ENCODE measurements around the gene PRRG4. TPM values are rescaled to one million over a fixed set of nuclear protein-coding genes. Genes with fewer than 3 reads are reported as not detected.

PRRG4 gene
- total and polyA plus RNA-seq, 2 of the 4 experiments (the other 2 are of a cell fraction), result not detected

DNA sequence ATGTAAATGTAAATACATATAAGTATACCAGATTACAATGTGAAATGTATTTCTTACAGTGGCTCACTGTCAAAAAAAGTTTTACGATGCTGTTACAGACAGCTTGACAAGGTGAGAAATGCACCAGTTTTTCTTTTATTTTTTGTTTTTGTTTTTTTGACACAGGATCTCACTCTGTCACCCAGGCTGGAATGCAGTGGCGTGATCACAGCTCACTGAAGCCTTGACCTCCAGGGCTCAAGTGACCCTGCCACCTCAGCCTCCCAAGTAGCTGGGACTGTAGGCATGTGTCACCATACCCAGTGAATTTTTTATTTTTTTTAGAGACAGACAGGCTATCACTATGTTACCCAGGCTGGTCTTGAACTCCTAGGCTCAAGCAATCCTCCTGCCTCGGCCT is 44.5 kb upstream of the PRRG4 start:
- Histone ChIP-seq H3K27me3 (ENCODE audit: control insufficient read depth, insufficient read depth, low read length) (peaks cover 5% of the 10 kb centered on the region; the same call in 1 of the 2 replicates), H3K23ac (ENCODE audit: low read depth, low read length) (no peak overlapping the region), H3K4me2 (ENCODE audit: low read depth, low read length) (no peak overlapping the region), H4K8ac (ENCODE audit: low read depth in 2 of 2, low read length in 2 of 2) (no peak overlapping the region), H3K4me3 (ENCODE audit: insufficient read depth, low read depth, low read length) (no peak overlapping the region), H3K56ac (ENCODE audit: extremely low read depth, insufficient read depth, low read length) (no peak overlapping the region), H2AK9ac (replicated peaks; ENCODE audit: low read depth, low read length, poor library complexity) (no peak overlapping the region), H3K14ac (replicated peaks; ENCODE audit: low read depth, low read length) (no peak overlapping the region), H2AFZ (replicated peaks; ENCODE audit: low read length, poor library complexity) (no peak overlapping the region), H3K18ac (ENCODE audit: low read depth, low read length) (no peak overlapping the region), H2BK5ac (ENCODE audit: low read depth, low read length, poor library complexity, severe bottlenecking) (no peak overlapping the region), H3K9me3 (ENCODE audit: control insufficient read depth, insufficient read depth, low read length) (no peaks in the 10 kb centered on the region), H2BK120ac (ENCODE audit: low read depth, low read length) (no peak overlapping the region), H4K5ac (ENCODE audit: low read depth, low read length) (no peak overlapping the region), H2BK20ac (ENCODE audit: low read depth, low read length) (no peak overlapping the region), H2BK15ac (ENCODE audit: low read depth, low read length) (no peak overlapping the region), H3K36me3 (ENCODE audit: control insufficient read depth, insufficient read depth, low read length) (no peaks in the 10 kb centered on the region), H4K91ac (ENCODE audit: insufficient read depth, low read depth, low read length) (no peak overlapping the region), H2AK5ac (ENCODE audit: low read depth, low read length) (no peak overlapping the region), H3K9me1 (ENCODE audit: insufficient read depth, low read length) (no peaks in the 10 kb centered on the region), H3K9ac (ENCODE audit: low read depth, low read length) (no peak overlapping the region), H3K4me1 (ENCODE audit: control insufficient read depth, insufficient read depth, low read length) (no peaks in the 10 kb centered on the region), H3K4ac (ENCODE audit: low read depth, low read length) (no peak overlapping the region), H4K20me1 (ENCODE audit: insufficient read depth, low read length) (no peaks in the 10 kb centered on the region), H3K27ac (ENCODE audit: insufficient read depth, low read length) (no peak overlapping the region), H3K79me1 (ENCODE audit: low read depth in 1 of 2, low read length in 2 of 2) (no peaks in the 10 kb centered on the region)
- DNase-seq, result no peak
- no peak for ATAC-seq (ENCODE audit: low read depth)
- CTCF ChIA-PET, result interaction anchor here (0.6 kb wide), 1 partner anchor 14 kb away, joined by 3 read pairs; no protein-coding TSS in a partner anchor
- TF ChIP-seq BHLHE40 (IDR thresholded peaks at IDR 0.05; ENCODE audit: low read depth, low read length) (no peak), NFE2L2 (IDR thresholded peaks at IDR 0.05; ENCODE audit: low read depth, low read length) (no peak), SMC3 (IDR thresholded peaks at IDR 0.05; ENCODE audit: low read depth, low read length) (no peak), CEBPB (IDR thresholded peaks at IDR 0.05; ENCODE audit: low read depth, low read length) (no peak), RFX5 (IDR thresholded peaks at IDR 0.05; ENCODE audit: low read depth, low read length) (no peak), POLR2A (IDR thresholded peaks at IDR 0.05; ENCODE audit: low read depth, low read length) (no peak)
- TF ChIP-seq, protein P1, sequence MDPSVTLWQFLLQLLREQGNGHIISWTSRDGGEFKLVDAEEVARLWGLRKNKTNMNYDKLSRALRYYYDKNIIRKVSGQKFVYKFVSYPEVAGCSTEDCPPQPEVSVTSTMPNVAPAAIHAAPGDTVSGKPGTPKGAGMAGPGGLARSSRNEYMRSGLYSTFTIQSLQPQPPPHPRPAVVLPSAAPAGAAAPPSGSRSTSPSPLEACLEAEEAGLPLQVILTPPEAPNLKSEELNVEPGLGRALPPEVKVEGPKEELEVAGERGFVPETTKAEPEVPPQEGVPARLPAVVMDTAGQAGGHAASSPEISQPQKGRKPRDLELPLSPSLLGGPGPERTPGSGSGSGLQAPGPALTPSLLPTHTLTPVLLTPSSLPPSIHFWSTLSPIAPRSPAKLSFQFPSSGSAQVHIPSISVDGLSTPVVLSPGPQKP (IDR thresholded peaks at IDR 0.05; ENCODE audit: borderline replicate concordance, low read depth, low read length), result no peak
- TF ChIP-seq, protein P2, sequence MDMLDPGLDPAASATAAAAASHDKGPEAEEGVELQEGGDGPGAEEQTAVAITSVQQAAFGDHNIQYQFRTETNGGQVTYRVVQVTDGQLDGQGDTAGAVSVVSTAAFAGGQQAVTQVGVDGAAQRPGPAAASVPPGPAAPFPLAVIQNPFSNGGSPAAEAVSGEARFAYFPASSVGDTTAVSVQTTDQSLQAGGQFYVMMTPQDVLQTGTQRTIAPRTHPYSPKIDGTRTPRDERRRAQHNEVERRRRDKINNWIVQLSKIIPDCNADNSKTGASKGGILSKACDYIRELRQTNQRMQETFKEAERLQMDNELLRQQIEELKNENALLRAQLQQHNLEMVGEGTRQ (IDR thresholded peaks at IDR 0.05; ENCODE audit: low read depth, low read length), result no peak
- TF ChIP-seq, protein P3, sequence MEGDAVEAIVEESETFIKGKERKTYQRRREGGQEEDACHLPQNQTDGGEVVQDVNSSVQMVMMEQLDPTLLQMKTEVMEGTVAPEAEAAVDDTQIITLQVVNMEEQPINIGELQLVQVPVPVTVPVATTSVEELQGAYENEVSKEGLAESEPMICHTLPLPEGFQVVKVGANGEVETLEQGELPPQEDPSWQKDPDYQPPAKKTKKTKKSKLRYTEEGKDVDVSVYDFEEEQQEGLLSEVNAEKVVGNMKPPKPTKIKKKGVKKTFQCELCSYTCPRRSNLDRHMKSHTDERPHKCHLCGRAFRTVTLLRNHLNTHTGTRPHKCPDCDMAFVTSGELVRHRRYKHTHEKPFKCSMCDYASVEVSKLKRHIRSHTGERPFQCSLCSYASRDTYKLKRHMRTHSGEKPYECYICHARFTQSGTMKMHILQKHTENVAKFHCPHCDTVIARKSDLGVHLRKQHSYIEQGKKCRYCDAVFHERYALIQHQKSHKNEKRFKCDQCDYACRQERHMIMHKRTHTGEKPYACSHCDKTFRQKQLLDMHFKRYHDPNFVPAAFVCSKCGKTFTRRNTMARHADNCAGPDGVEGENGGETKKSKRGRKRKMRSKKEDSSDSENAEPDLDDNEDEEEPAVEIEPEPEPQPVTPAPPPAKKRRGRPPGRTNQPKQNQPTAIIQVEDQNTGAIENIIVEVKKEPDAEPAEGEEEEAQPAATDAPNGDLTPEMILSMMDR (conservative IDR thresholded peaks at IDR 0.05; ENCODE audit: low read depth, low read length), result no peak
- in situ Hi-C loops (cut with MboI; ENCODE audit: low sequenced_read_pairs) (loop anchor here (10.0 kb wide), 1 partner anchor 460 kb away; no protein-coding TSS in a partner anchor), dilution Hi-C loops (cut with HindIII; ENCODE audit: low sequenced_read_pairs, unreplicated experiment) (no loop called here), intact Hi-C loops (cut with micrococcal nuclease) (no loop called here)
- POLR2A ChIA-PET (ENCODE audit: unreplicated experiment), result no interaction called here
- no TSS peak for BruUV-seq (replicated peaks)
- no CpG with 5 or more reads among the region's 3 CpGs for WGBS, 2 experiments (ENCODE audit: extremely low coverage in 2 of 2, insufficient read length in 1 of 2)

Measured in IMR-90 (cell line).